ENCODE results near the gene DEGS2. TPM values are rescaled to one million over a fixed set of nuclear protein-coding genes. Genes with fewer than 3 reads are reported as not detected.
A peak's percentile ranks its signal among the peaks of the same experiment; 100 is the strongest.

DEGS2 gene
- total RNA-seq, 1 donor from 2014 or later: not detected

- DNase-seq (ENCODE audit: low spot score): no peak
These were observed 44.2 kb downstream of the DEGS2 start for GRCh38 chr14:100115236-100115635.

GRCh38 chr14:100114109-100114765 lies 45.2 kb downstream of the DEGS2 start:
- DNase-seq (ENCODE audit: low spot score): no peak

GRCh38 chr14:100111931-100112704 lies 47.3 kb downstream of the DEGS2 start:
- peak; percentile 90 for DNase-seq (ENCODE audit: low spot score)

DNA sequence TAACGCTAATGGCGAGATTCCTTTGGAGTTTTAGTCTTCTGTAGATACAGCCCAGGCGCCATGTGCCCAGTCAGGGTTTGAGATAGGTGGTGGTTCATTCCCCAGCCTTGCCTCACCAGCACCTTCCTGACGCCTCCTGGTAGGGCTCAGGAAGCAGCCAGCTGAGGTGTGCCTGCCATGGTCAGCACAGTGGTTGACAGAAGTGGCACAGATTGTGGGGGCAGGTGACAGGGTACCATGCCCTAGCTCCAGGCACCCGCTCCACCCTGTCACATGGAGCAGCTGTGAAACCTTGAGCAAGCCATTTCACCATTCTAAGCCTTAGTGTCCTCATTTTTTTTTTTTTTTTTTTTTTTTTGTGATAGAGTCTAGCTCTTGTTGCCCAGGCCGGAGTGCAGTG lies 48.6 kb downstream of the DEGS2 start:
- no peak for DNase-seq (ENCODE audit: low spot score)

- DNase-seq (ENCODE audit: low spot score): no peak
These were observed 49.9 kb downstream of the DEGS2 start for GRCh38 chr14:100109594-100109955.

GRCh38 chr14:100108840-100109593 lies 50.4 kb downstream of the DEGS2 start:
- no peak for DNase-seq (ENCODE audit: low spot score)

DNA sequence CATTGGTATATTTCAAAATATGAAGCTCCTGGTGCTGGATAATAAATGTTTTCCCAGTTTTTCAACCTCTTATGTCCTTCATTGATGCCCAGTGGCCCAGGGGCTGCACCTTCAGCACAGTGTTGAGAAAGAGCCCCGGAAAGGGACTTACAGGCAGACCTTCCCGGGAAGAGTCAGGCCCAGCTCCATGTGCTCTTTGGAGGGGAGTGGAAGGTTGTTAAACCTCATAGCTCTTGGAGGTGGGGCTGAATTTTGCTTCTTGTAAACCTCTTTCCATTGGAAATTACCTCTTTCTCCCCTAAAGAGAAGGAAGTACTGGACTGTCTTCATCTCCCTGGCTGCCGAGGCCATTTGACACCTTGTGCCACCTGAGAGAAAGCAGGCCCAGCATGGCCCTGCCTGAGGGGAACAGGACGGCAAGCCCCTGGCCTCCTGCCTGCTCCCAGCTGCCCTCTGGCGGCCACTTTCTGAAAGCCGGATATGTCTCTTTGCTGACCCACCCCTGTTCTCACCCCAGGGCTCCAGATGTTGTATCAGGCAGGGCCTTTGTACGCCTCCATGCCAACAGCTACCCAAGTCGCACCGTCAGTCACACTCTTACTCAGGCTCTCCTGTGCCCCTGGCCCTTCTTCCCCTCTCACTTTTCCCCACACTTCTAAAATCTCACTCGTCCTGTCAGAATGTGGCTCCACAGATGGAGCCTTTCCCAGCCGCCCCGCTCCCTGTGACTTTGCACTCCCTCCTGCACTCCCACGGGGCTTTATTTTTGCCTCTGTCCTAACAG lies 51.2 kb downstream of the DEGS2 start:
- DNase-seq (ENCODE audit: low spot score): peak; percentile 76

DNA sequence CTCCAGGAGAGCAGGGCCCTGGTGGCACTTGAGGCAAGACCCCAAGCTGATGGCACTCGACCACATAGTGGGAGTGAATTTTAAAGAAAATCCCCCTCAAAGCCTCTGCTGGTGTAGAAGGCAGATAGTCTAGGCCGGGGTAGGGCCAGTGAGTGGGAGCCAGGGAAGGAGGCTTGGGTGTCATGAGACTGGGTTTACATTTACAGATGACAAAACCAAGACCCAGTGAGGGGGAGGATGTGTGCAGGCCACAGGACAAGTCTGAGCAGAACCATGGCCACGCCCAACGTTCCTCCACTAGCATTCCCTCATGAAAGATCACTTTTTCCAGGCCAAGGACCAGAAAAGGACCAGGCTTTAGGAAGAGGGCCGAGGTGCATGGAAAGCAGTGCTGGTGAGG lies 52.2 kb downstream of the DEGS2 start:
- peak; percentile 45 for DNase-seq (ENCODE audit: low spot score)

GRCh38 chr14:100106250-100107112 lies 53.0 kb downstream of the DEGS2 start:
- no peak for DNase-seq (ENCODE audit: low spot score)

DNA sequence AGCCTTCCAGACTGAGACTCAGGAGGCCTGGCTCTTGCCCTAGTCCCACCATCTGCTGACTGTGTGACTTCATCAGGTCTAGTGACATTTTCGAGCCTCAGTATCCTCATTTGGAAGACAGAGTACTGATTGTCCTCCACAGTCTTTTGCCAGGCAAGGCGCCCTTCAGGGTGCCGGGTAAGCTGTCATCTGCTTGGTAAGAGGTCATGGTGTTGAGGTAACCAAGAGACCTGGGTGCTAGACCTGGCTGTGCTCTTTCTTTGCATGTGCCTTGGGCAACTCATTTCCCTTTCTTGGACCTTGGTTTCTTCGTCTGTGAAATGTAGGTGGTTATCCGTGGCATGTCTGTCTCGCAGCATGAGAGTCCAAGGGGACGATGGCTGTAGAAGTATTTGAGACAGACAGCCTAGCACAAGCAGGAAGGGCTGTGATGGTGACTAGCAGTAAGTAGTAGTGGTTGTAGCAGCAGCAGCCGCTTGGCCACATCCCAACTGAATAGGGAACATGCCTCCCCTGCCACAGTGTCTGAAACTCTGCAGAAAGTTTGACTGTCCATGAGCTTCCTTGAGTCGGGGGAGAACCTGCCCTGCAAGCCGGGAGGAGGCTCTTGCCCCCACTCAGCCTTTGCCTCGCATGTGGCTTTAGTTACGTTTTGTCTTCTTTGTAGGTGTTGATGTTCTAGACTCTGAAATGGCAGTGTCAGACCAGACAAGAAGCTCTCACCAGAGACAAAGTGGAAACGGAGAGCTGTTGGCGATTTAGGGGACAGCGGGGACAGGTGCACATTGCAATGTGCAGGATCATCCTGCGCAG lies 53.9 kb downstream of the DEGS2 start:
- DNase-seq (ENCODE audit: low spot score): peak; percentile 42

DNA sequence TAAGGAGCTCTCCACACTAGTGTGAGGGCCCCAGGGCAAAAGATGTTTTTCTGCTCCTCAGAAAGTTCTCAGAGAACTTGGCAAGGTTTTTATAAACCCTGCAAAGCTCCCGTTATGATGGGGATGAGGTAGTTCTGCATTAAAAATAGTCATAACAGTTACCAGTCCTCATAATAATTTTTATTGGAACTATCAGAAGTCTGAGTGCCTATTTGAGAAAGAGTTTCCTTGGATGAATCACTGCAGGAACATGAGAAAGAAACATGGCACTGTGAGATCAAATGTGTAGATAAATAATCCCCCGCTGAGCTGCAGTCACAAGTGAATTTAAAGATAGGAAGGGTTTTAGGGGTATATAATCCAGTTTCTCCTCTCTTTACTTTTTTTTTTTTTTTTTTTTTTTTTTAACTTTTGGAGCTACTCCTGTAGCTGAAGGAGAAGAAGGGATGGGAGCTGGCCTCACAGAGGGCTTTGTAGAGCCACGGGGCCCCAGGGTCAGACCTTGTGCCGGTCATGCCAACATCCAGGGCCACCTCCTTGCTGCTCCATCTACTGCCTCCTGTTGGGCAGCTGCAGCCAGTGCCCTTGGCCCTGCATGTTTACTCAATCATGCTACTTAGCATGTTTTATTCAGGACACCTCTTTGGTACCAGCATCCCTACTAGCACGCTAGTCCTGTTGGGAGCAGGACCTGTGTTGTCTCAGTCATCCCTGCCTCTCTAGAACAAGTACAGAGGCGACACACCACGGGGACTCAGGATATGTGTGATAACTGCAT lies 54.7 kb downstream of the DEGS2 start:
- peak; percentile 90 for DNase-seq (ENCODE audit: low spot score)

GRCh38 chr14:100104006-100104352 lies 55.5 kb downstream of the DEGS2 start:
- no peak for DNase-seq (ENCODE audit: low spot score)

DNA sequence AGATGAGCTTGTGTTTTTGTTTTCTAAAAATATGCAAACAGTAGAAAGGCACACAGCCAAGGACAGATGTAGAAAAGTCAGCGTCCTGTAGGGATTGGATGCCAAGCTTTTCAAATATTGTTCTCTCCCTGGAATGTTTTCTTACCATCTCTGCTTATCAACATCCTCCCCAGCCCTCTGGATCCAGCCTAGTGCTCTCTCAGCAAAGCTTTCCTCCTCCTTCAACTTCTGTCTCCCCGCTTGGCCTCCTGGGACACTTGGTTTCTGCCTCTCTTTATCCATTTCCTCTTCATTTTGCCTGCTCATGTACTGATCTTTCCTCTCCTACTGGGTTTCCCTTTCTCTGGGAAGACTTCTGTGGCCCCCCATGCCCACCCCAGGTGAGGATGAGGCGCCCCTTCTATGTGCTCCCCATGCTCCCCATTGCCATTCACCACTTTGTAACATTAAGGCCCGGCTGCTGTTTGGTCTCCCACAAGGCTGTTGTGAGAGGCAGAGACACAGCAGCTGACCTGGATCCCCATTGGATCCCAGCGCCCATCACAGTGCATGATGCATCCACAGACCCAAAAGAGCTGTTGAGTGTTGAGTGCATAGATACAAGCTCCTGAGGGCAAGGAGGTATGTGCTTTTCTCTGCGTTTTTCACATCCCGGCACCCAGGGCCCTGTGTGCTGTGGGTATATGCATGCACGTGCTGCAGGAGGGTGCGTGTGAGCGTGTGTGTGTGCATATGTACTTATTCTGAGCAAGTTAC lies 56.0 kb downstream of the DEGS2 start:
- DNase-seq (ENCODE audit: low spot score): peak; percentile 79

DNA sequence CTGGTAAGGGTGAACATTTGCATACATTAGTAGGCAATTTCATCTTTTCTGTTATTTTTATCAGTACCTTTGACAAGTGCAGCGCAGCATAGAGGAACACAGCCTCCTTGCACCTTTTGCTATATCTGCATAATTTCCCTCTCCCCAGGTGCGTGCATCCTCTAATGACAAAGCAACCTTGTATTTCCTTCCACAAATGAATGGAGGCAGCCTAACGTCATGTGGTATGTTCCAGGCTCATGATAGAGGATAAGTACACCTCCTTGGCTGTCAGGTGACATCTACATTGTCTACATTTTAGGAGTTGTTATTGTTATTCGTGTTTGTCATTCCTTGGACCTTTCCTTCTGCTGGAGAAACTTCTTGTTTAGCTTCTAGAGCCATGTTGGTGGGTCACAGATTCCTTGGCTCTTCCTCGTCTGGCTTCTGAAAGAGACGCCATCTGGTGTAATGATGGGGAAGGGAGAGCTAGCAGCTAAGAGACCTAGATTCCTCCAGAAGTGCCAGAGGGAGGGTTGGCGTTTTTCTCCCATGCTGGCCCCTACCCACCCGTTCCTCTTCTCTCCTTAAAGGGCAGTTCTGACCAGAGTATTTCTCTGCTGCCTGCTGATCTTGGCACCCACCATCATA lies 57.2 kb downstream of the DEGS2 start:
- no peak for DNase-seq (ENCODE audit: low spot score)

DNA sequence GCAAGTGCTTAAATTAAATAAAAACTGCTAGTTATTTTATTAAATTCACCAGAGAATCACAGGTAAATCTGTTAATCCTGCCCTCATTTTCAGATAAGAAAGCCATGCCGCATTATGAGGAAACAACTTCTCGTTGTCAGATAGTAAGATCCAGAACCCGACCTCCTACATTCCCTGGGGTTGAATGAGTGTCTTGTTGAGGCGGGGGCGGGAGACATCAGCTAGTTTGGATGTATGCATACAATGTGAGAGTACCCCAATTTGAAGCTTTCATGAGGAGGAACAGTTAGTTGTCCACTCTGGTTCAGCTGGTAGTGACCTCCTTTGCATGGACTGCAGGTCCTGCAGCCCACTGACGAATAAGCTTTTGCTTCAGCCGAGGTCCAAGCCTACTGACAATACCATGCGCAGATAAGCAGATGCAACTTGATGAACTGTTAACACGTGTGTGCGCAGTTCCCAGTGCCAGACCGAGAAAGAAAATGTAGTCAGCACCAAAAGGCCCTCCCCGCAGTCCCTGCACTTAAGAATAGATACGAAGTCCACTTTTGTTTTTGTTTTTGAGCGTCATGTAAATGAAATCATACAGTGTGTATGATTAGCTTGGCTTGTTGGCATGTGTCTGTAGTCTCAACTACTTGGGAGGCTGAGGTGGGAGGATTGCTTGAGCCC lies 59.3 kb downstream of the DEGS2 start:
- no peak for DNase-seq (ENCODE audit: low spot score)

GRCh38 chr14:100098171-100098570 lies 61.3 kb downstream of the DEGS2 start:
- DNase-seq (ENCODE audit: low spot score): no peak

- DNase-seq (ENCODE audit: low spot score): peak; percentile 54
These were observed 62.8 kb downstream of the DEGS2 start for GRCh38 chr14:100096656-100097055.
